Heart left ventricle (tissue), 13 donors: ENCODE measurements around the gene TACC2.

Experiments
- POLR2A ChIP-seq, 2 donors: fragments of 450-650 bp; IDR thresholded peaks; one replicate each; pipeline ENCODE4 v1.6.1; 2017; ENCODE audit warnings: antibody characterized with exemption in 2 of 2, mild to moderate bottlenecking in 2 of 2, moderate library complexity in 2 of 2
- TF ChIP-seq, protein P1 (sequence below), 12 donors: fragments of 200-600 bp; sonication (generic) in 4 of 12; IDR thresholded peaks; one replicate each; pipeline versions ENCODE4 v1.5.0 to v1.8.0; 2018 to 2022; ENCODE audit warnings: antibody characterized with exemption in 12 of 12, mild to moderate bottlenecking in 5 of 12
- donor health status: ischemic (EF 13 %, LVEDD 7.1; RV severe dilation, severe dysfunction).
- donor health status: DM: no; HTN: yes; CAD: no.
- donor health status: DM: no; HTN: no; CAD: no.
- donor health status: ischemic (EF 25% LVEDD 6.9; RV normal size, moderate dysfunction).
- donor health status: ischemic (EF 25% LVEDD 5.7; RV mildly dilated, moderate dysfunction).
- donor health status: ischemic (EF 35%, LVEDD 5.7; RV mildly dilated, moderate dysfunction).
- donor health status: nonischemic (EF 11% LVEDD 7.7; RV severe dilation, severe dysfunction).
- donor health status: DM: yes; HTN: yes; CAD: no.
- donor health status: PGD.
- donor health status: ischemic (EF 29% LVEDD 5.4; RV normal size, mild dysfunction).
- donor health status: nonischemic (EF 23%, LVEDD 6.1; RV moderate dilation, normal function).

DNA sequence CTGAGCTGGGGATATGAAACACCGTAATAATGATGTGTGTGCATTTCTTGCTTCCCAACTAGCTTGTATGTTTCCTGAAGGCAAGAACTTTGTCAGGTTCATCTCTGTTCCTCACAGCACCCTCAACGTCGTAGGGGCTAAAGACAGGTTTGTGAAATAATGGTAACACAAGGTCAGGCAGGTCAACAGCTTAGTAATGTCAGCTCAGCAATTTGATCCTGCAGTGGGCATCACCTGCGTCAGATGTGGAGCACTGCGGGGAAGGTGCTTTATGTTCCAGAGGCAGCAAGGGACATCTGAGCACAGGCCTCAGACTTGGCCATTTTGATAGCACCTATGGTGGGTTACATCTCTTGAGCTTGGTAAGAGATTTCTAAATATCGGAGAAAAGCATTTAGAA is 230.4 kb downstream of the TACC2 start:
- TF ChIP-seq, protein P1, sequence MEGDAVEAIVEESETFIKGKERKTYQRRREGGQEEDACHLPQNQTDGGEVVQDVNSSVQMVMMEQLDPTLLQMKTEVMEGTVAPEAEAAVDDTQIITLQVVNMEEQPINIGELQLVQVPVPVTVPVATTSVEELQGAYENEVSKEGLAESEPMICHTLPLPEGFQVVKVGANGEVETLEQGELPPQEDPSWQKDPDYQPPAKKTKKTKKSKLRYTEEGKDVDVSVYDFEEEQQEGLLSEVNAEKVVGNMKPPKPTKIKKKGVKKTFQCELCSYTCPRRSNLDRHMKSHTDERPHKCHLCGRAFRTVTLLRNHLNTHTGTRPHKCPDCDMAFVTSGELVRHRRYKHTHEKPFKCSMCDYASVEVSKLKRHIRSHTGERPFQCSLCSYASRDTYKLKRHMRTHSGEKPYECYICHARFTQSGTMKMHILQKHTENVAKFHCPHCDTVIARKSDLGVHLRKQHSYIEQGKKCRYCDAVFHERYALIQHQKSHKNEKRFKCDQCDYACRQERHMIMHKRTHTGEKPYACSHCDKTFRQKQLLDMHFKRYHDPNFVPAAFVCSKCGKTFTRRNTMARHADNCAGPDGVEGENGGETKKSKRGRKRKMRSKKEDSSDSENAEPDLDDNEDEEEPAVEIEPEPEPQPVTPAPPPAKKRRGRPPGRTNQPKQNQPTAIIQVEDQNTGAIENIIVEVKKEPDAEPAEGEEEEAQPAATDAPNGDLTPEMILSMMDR (IDR thresholded peaks at IDR 0.05), result no peak
- no peak for TF ChIP-seq POLR2A (IDR thresholded peaks at IDR 0.05)
